ENCODE results near the gene CPNE5. TPM values are rescaled to one million over a fixed set of nuclear protein-coding genes. Genes with fewer than 3 reads are reported as not detected.

CPNE5 gene
- total and polyA plus RNA-seq, 2 of the 4 experiments (the other 2 are of a cell fraction), result 0.07 TPM; not detected in 1

DNA sequence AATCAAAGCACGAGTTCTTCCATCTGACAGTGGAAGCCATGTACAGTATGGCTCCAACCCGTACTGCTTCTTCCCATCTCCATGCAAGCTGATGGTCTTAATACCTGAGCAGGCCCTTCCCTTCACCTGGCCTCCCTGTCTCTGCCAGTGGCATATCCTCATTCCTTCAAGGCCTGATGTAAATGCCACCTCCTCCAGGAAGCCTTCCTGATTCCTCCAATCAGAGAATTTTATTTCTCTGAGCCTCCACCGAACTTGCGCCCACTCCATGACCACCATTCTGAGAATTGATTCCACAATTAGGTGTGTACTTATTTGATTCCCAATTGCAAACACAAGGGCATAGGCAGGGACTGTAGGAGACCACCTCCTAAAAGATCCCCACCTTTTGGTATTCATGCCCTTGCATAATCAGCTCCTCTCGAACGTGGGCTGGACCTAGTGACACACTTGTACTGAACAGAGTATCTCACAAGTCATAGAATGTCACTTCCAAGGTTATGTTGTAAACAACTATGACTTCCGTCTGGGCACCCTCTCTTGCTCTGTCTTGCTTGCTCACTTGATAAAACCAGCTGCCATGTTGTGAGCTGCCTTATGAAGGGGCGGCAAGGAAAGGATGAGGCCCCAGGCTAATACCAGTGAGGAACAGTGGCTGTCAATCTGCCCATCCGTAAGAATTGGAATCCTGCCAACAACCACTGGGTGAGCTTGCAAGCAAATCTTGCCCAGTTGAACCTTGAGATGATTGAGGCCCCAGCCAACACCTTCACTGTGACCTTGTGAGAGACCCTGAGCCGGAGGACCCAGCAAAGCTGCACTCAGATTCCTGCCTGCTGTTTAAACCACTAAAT, 38.8 kb downstream of the CPNE5 start:
- Histone ChIP-seq H3K27me3 (ENCODE audit: control insufficient read depth, insufficient read depth, low read length) (peaks cover 44% of the 10 kb centered on the region), H3K36me3 (ENCODE audit: control insufficient read depth, insufficient read depth, low read length) (no peaks in the 10 kb centered on the region), H2AFZ (replicated peaks; ENCODE audit: low read length, poor library complexity) (no peak overlapping the region), H3K4me2 (ENCODE audit: low read depth, low read length) (no peak overlapping the region), H3K27ac (ENCODE audit: insufficient read depth, low read length) (no peak overlapping the region), H2BK20ac (ENCODE audit: low read depth, low read length) (no peak overlapping the region), H2AK9ac (replicated peaks; ENCODE audit: low read depth, low read length, poor library complexity) (no peak overlapping the region), H4K5ac (ENCODE audit: low read depth, low read length) (no peak overlapping the region), H3K18ac (ENCODE audit: low read depth, low read length) (no peak overlapping the region), H2BK120ac (ENCODE audit: low read depth, low read length) (no peak overlapping the region), H3K4me1 (ENCODE audit: control insufficient read depth, insufficient read depth, low read length) (no peaks in the 10 kb centered on the region), H4K8ac (ENCODE audit: low read depth in 2 of 2, low read length in 2 of 2) (no peak overlapping the region), H3K9me3 (ENCODE audit: control insufficient read depth, insufficient read depth, low read length) (peaks cover 2% of the 10 kb centered on the region; the same call in 1 of the 2 replicates), H3K9me1 (ENCODE audit: insufficient read depth, low read length) (no peaks in the 10 kb centered on the region), H2BK15ac (ENCODE audit: low read depth, low read length) (no peak overlapping the region), H3K4ac (ENCODE audit: low read depth, low read length) (no peak overlapping the region), H4K20me1 (ENCODE audit: insufficient read depth, low read length) (no peaks in the 10 kb centered on the region), H3K79me1 (ENCODE audit: low read depth in 1 of 2, low read length in 2 of 2) (no peaks in the 10 kb centered on the region), H2BK5ac (ENCODE audit: low read depth, low read length, poor library complexity, severe bottlenecking) (no peak overlapping the region), H3K4me3 (ENCODE audit: insufficient read depth, low read depth, low read length) (no peak overlapping the region), H4K91ac (ENCODE audit: insufficient read depth, low read depth, low read length) (no peak overlapping the region), H3K23ac (ENCODE audit: low read depth, low read length) (no peak overlapping the region), H3K9ac (ENCODE audit: low read depth, low read length) (no peak overlapping the region), H3K56ac (ENCODE audit: extremely low read depth, insufficient read depth, low read length) (no peak overlapping the region), H3K14ac (replicated peaks; ENCODE audit: low read depth, low read length) (no peak overlapping the region), H2AK5ac (ENCODE audit: low read depth, low read length) (no peak overlapping the region)
- in situ Hi-C loops (cut with MboI; ENCODE audit: low sequenced_read_pairs) (no loop called here), dilution Hi-C loops (cut with HindIII; ENCODE audit: low sequenced_read_pairs, unreplicated experiment) (no loop called here), intact Hi-C loops (cut with micrococcal nuclease) (no loop called here)
- BruUV-seq (replicated peaks), result no TSS peak
- WGBS, 2 experiments (ENCODE audit: extremely low coverage in 2 of 2, insufficient read length in 1 of 2), result 18% methylated on average over 4 of the region's 10 CpGs; no CpG with 5 or more reads in 1 of the 2 experiments
- TF ChIP-seq RCOR1 (IDR thresholded peaks at IDR 0.05; ENCODE audit: insufficient replicate concordance, low read length) (no peak), RFX5 (IDR thresholded peaks at IDR 0.05; ENCODE audit: low read depth, low read length) (no peak), FOS (IDR thresholded peaks at IDR 0.05; ENCODE audit: low read depth, low read length) (no peak), MXI1 (IDR thresholded peaks at IDR 0.05; ENCODE audit: borderline replicate concordance, low read depth, low read length) (no peak), SMC3 (IDR thresholded peaks at IDR 0.05; ENCODE audit: low read depth, low read length) (no peak), CHD1 (IDR thresholded peaks at IDR 0.05; ENCODE audit: low read depth, low read length) (no peak), MAFK (IDR thresholded peaks at IDR 0.05; ENCODE audit: low read depth, low read length) (no peak)
- CTCF ChIA-PET, result no interaction called here
- POLR2A ChIA-PET (ENCODE audit: unreplicated experiment), result no interaction called here
- ATAC-seq (ENCODE audit: low read depth) (no peak), DNase-seq (no peak)
